Measurements from ENCODE around the gene RALGAPA1. TPM values are rescaled to one million over a fixed set of nuclear protein-coding genes. Genes with fewer than 3 reads are reported as not detected.

Gene RALGAPA1
- total and polyA plus RNA-seq, 9 of the 15 experiments (the other 6 are each of a cell fraction or from before 2014, with no cell fraction given) = 2.5 to 16.3 (median 6.2) TPM

DNA sequence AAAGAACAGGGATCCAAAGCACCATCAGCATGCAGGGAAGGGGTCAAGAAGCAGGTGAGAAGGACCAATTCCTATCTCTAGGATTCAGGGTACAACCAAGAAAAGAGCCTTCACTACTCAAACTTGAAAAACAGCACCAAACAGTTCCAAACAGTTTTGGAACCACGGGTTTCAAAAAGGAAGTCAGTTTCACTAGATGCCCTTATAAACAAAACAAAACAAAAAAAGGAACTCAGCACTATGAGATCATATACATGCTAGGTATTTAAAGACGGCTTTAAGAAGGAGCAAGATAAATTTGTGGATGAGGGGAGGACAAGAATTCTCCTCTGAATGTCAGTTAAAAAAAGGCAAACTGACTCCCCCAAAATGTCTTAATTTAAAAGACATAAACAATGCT lies 269.1 kb downstream of the RALGAPA1 start (continued):
- TF ChIP-seq RREB1 (CRISPR knock-in tag; IDR thresholded peaks at IDR 0.05) (no peak), BACH1 (tag; IDR thresholded peaks at IDR 0.05) (no peak), THRA (IDR thresholded peaks at IDR 0.05) (no peak), HNRNPL (IDR thresholded peaks at IDR 0.05; ENCODE audit: low read depth, low read length) (no peak)

All from K562 (cell line).